GM21825 (cell line): ENCODE results near the gene RASA1.

Source experiments
- ATAC-seq: cut with Tn5 transposase; IDR thresholded peaks from one replicate; pipeline ENCODE4 v1.9.1; 2021; ENCODE audit warnings: mild to moderate bottlenecking, moderate library complexity; ENCODE audit not compliant: unreplicated experiment

Gene RASA1

GRCh38 chr5:87400305-87400899, 132.7 kb downstream of the RASA1 start:
- ATAC-seq: peak; percentile 79

GRCh38 chr5:87401626-87402025, 133.9 kb downstream of the RASA1 start:
- ATAC-seq: no peak

DNA sequence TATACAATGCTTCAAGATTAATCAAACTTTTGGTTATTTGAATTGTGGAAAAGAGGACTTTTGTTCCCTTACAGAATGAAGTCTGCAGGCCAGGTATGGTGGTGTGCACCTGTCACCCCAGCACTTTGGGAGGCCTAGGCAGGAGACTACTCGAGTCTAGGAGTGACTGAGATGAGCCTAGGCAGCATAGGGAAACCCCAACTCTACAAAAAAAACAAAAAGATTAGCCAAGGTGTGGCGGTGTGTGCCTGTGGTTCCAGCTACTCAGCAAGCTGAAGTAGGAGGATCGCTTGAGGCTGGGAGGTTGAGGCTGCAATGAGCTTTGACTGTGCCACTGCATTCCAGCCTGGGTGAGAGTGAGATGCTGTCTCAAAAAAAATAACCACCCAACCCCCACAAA, 135.7 kb downstream of the RASA1 start:
- no peak for ATAC-seq

DNA sequence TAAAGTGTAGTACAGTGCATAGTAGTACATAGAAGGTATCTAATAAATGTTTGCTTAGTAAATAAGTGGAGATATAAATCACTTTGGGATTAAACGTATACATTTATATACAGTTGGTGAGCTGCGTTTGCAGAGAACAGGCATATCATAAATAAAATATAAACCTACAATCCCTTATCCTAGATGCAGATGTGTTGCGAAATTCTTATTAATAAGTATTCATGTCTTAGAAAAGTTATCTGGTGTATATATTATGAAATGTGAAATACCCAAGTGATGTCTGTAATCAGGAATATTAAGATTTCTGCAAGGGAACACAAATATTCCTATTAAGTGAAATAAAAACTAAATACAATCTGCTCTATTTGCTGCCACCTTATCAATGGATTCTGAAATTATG, 136.2 kb downstream of the RASA1 start:
- no peak for ATAC-seq

GRCh38 chr5:87404359-87404758, 136.7 kb downstream of the RASA1 start:
- ATAC-seq: no peak

DNA sequence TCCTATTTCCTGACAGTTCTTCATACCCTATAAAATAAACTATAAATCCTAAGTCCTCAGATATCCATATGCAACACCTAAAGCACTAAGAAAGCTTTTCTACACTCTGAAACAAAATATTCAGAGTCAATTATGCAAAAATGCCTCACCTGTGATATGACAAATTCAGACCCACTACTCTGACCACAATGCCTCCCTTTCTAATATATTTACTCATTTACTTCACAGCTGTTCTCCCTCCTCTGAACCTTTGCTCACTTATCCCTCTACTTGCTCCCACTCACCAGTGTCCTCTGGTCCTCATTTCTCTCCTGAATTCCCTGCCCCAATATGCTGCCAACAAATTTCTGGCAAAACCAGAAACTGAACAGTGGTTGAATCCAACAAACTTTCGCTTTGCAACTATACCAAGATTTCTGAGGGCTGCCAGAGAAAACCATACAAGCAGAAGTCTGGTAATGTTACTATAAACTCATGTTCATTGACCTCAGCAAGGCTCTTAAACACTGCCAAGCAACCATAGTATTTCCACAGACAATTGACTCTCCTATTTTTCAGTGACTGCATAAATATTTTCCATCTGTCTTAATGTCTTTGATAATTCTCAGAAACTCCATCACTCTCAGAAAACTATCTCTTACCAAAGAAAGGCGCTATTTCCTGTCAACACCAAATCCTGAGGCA, 137.9 kb downstream of the RASA1 start:
- no peak for ATAC-seq

- no peak for ATAC-seq
Measured at GRCh38 chr5:87408204-87408603, 140.5 kb downstream of the RASA1 start.

DNA sequence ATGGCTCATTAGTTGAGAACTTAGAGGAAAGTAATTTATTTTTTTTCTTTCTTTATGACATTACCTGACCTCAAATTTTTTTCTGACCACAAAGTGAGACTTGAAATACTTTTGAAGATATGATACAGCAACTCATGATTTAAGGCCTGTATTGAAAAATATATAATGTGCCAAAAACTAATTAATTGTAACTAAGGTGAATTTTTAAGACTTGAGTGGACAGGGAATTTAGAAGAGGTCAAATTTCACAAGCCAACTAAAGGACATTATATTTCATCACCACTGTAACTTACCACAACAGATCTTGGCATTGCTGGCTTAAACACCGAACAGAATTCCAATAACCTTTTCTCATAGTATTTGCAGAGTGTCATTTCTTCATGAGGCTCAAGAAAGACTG, 143.2 kb downstream of the RASA1 start:
- ATAC-seq: no peak

DNA sequence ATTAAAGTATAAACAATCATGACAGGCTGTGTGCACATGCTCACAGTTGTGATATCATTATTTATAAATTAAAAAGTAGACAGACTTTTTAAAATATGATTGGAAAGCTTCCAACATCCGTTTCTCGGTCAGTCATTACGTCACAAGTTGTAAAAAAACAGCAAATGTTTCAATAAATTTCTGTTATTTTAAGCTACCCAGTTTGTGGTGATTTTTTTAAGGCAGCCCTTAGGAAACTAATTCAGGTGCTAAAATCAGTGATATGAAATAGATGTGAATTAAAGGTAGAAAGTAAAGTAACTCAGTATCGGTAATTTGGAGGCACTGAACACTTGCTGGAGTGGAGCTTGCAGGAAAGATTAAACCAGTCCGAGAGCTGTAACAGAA, 143.9 kb downstream of the RASA1 start:
- ATAC-seq: no peak

- ATAC-seq: peak; percentile 9
Measured at GRCh38 chr5:87411973-87412629, 144.4 kb downstream of the RASA1 start.

GRCh38 chr5:87412630-87413342, 145.1 kb downstream of the RASA1 start, which contains the start of gene CCNH:
Gene CCNH, minus strand, starts transcription at chr5:87412930. Its CDS starts 136 bp downstream, at chr5:87412794.
- ATAC-seq: peak; percentile 100

DNA sequence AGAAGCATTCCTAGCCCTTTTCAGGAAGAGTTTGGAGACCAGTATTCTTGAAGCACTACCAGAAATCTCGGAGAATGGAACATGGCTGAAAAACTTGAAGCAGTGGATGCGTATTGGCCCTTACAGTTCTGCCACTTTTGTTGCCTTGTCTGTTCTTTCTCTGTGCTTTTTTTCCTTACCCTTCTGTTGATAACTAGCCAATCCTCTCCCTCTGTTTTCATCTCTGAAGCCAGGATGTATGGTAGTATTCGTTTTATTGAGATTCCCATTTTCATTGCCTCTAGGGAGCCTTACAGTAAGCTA, 145.6 kb downstream of the RASA1 start:
- ATAC-seq: no peak

DNA sequence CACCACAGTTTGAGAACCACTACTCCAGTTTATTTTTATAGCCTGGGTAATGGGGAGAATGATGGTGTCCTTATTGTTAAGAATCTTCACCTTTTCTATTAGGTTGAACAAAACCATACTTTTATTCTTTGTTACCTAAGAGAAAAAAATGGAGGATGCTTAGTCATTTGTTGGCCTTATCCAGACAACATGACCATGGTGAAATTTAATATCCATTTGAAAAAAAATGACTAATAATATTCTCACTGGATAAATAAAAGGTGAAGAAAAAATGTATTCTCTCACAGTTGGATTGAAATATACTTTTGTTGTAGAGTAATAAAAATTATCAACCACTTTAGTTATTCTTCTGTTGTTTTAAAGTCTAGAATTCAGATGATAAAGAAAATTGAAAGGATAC, 150.8 kb downstream of the RASA1 start:
- no peak for ATAC-seq

GRCh38 chr5:87421307-87421706, 153.6 kb downstream of the RASA1 start:
- no peak for ATAC-seq

DNA sequence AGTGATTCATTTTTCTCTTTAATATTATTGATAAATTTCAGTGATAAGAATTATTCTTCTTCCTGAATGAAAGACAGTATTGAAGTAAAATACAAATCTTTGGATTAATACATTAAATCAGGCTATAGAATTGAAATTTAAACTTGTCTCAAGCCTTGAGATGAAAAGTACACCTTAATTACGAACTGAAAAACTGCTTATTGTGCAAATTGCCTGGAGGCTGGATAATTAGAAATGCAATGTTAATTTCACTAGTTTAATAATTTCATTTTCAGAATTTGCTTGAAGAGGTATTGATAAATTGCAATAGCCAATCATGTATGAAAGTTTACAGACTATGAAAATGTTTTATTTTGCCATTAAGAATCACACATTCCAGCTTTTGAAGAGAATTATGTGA, 156.1 kb downstream of the RASA1 start:
- ATAC-seq: no peak

- no peak for ATAC-seq
Measured at GRCh38 chr5:87430863-87431457, 163.3 kb downstream of the RASA1 start.

DNA sequence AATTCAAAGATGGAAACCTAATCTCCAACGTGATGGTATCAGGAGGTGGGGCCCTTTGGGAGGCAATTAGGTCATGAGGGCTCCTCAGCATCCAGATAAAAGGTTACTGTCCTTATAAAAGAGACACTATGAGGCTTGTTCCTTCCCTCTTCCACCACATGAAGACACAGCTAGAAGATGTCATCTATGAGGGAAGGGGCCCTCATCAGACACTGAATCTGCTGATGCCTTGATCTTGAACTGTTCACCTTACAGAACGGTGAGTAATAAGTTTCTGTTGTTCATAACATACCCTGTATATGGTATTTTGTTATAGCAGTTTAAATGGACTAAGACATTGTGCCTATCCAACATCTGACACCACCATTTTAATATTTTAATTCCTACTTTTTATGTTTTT, 164.8 kb downstream of the RASA1 start:
- no peak for ATAC-seq

DNA sequence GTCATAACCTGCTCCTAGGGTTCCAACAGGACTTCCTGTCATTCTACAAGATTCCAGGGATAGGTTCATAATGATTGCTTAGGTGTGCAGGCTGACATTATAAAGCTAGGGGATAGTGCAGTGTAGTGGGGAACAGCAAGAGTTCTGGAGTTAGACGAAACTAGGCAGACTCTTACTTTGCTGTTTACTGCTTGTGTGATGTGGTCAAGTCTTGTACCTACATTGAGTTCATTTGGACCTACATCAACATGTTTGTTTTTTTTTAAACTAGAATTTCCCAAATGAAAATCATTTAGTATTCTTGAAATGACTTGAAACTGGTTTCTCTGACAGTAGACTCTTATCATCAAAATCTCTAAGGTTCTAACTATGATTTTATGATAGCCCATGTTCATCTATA, 166.3 kb downstream of the RASA1 start:
- no peak for ATAC-seq

DNA sequence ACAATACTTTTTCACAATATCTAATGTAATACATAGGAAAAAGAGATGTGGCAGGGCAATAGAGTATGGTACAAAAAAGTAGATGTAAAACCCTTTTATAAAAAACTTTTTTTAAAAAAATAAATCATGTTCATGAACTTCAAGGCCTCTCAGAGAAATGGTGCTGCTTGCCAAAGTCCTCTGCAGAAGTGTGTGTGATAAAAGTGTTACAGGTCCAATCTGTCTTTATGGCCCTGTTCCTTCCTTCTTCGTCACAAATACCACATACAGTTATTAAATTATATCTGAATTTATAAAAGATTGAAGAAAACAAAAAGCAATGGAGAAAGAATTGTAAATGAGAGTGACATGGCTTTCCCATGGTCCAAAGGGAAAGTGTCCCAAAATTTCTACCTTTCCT, 166.8 kb downstream of the RASA1 start:
- ATAC-seq: no peak

GRCh38 chr5:87435144-87435694, 167.5 kb downstream of the RASA1 start:
- no peak for ATAC-seq

GRCh38 chr5:87437724-87438123, 170.0 kb downstream of the RASA1 start:
- no peak for ATAC-seq
